Thyroid gland (tissue), 4 donors: ENCODE measurements around the gene ARL16. TPM values are rescaled to one million over a fixed set of nuclear protein-coding genes. Genes with fewer than 3 reads are reported as not detected.

Source experiments
- DNase-seq, 2 donors: peaks; one replicate each; pipeline ENCODE4 v3.0.0-alpha.2; 2019
- H3K27ac ChIP-seq, 3 donors: fragments of 200-600 bp; sonication (generic); 1 replicate in 2 of 3; 2 replicates in 1 of 3; pipeline ENCODE4 v1.5.1; 2016 to 2019; ENCODE audit warnings: mild to moderate bottlenecking in 1 of 3, moderate library complexity in 1 of 3
- H3K27me3 ChIP-seq: fragments of 200-600 bp; sonication (generic); one replicate; pipeline ENCODE4 v1.5.1; 2019
- H3K36me3 ChIP-seq, 2 donors: fragments of 200-600 bp; sonication (generic); one replicate each; pipeline ENCODE4 v1.5.1; 2016 to 2019
- H3K4me1 ChIP-seq, 2 donors: fragments of 200-600 bp; sonication (generic); one replicate each; pipeline ENCODE4 v1.5.1; 2017 to 2019
- H3K4me3 ChIP-seq, 3 donors: fragments of 200-600 bp; sonication (generic); replicated peaks in 1 of 3; 1 replicate in 2 of 3; 2 replicates in 1 of 3; pipeline ENCODE4 v1.5.1; 2016; ENCODE audit warnings: mild to moderate bottlenecking in 1 of 3
- H3K9me3 ChIP-seq: fragments of 200-600 bp; sonication (generic); one replicate; pipeline ENCODE4 v1.5.1; 2017
- POLR2A ChIP-seq, 2 donors: fragments of 450-650 bp; IDR thresholded peaks; one replicate each; pipeline ENCODE4 v1.6.1; 2017; ENCODE audit warnings: antibody characterized with exemption in 2 of 2, mild to moderate bottlenecking in 2 of 2, moderate library complexity in 1 of 2
- WGBS, 2 donors: methylation state at CpG; one replicate each; pipeline ENCODE4 v1.1.5; 2017; 5-methylcytosine and 5-hydroxymethylcytosine counted together
- intact Hi-C: fragments of 100-400 bp; cut with DNase I; formaldehyde crosslinking; loops from one replicate; pipeline ENCODE4 v1.15.1; 2023
- total RNA-seq, 4 donors: library from RNA; depleted of rRNA; stranded (reverse); fragments of >200 nt; gene quantifications; one replicate each; pipeline ENCODE4 v1.2.3, GENCODE V29; 2016
- TF ChIP-seq, protein P1 (sequence below), 6 experiments: fragments of 200-600 bp in 3 of 6; fragments of 450-650 bp in 3 of 6; sonication (generic) in 3 of 6; IDR thresholded peaks; one replicate each; pipeline ENCODE4 v1.5.1; 2016 to 2019; ENCODE audit warnings: antibody characterized with exemption in 6 of 6, mild to moderate bottlenecking in 2 of 6, inconsistent platforms in 1 of 6, moderate library complexity in 1 of 6

The ARL16 gene
- total RNA-seq, 4 donors from 2014 or later: 29.7 to 46.5 (median 37.2) TPM

DNA sequence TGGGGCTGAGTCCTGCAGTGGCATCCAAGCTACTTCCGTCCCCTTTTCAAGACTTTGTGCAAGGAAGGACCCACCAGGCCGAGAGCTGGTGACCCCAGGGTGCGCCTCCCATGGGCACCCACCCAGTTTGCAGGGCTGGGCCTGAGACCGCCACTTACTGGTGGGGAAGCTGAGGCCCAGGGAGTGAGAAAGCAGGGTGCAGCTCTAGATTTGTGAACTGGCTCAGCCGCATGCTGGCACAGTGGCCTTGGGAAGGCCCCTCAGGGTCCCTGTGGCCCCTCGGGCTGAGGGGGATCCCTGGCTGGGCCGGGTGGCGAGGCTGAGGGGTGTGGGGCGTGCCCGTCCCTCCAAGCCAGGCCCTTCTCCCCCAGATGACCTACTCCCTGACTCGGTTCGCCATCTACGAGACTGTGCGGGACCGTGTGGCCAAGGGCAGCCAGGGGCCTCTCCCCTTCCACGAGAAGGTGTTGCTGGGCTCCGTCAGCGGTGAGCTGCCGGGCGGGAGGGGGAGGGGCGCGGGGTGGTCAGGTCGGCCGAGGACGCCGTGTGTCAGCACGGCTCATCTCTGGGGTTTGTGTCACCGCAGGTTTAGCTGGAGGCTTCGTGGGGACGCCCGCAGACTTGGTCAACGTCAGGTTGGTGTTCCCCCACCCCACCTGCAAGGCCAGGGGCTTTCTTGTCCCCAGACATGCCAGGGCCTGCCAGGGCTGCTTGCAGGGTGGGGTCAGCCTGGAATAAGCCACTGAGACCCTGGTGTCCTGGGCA lies 31.7 kb upstream of the ARL16 start:
- peaks cover 23 to 27% of the 10 kb centered on the region in 2 donors for H3K4me1 ChIP-seq
- no peak overlapping the region for H3K4me3 ChIP-seq
- DNase-seq: no peak
- H3K27me3 ChIP-seq: no peaks in the 10 kb centered on the region
- 89 to 95% methylated on average over 10 to 12 of the region's 32 CpGs for WGBS, 2 donors
- H3K27ac ChIP-seq: no peak overlapping the region
- no peaks in the 10 kb centered on the region for H3K9me3 ChIP-seq
- intact Hi-C loops: no loop called here
- no peaks in the 10 kb centered on the region for H3K36me3 ChIP-seq
- TF ChIP-seq, protein P1, sequence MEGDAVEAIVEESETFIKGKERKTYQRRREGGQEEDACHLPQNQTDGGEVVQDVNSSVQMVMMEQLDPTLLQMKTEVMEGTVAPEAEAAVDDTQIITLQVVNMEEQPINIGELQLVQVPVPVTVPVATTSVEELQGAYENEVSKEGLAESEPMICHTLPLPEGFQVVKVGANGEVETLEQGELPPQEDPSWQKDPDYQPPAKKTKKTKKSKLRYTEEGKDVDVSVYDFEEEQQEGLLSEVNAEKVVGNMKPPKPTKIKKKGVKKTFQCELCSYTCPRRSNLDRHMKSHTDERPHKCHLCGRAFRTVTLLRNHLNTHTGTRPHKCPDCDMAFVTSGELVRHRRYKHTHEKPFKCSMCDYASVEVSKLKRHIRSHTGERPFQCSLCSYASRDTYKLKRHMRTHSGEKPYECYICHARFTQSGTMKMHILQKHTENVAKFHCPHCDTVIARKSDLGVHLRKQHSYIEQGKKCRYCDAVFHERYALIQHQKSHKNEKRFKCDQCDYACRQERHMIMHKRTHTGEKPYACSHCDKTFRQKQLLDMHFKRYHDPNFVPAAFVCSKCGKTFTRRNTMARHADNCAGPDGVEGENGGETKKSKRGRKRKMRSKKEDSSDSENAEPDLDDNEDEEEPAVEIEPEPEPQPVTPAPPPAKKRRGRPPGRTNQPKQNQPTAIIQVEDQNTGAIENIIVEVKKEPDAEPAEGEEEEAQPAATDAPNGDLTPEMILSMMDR (IDR thresholded peaks at IDR 0.05): no peak
- TF ChIP-seq POLR2A (IDR thresholded peaks at IDR 0.05): no peak

DNA sequence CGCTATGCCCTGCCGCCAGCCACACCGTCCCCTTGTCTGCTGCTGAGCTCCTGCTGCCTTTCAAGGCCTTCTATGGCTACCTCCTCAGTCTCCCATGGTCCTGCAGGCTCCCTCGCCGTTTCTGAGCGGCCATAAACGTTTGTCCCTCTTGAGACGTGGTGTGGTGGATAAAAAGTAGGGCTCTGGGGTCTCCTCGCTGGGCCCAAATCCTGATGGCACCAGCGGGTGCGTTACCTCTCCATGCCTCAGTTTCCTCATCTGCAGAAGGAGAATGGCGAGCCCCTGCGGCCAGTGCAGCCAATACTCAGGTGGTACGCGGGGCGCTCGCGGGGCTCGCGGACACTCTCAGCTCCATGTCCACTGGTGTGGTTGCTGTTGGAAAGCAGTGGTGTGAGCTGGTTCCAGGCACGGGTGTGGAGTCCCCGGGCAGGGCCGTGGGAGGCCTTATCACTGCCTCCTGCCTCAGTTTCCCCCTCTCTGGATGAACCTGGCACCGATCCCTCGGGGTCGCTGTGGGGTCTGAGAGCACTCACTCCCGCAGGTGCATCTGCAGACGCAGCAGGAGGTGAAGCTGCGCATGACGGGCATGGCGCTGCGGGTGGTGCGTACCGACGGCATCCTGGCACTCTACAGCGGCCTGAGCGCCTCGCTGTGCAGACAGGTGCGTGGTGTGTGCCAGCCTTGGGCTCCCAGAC lies 31.0 kb upstream of the ARL16 start:
- Histone ChIP-seq H3K27me3 (no peaks in the 10 kb centered on the region), H3K27ac (no peak overlapping the region), H3K9me3 (no peaks in the 10 kb centered on the region), H3K4me3 (no peak overlapping the region), H3K36me3 (no peaks in the 10 kb centered on the region), H3K4me1 (peaks cover 23 to 27% of the 10 kb centered on the region in 2 donors)
- TF ChIP-seq, protein P1 (IDR thresholded peaks at IDR 0.05): no peak
- no peak for TF ChIP-seq POLR2A (IDR thresholded peaks at IDR 0.05)
- WGBS, 2 donors: 92 to 97% methylated on average over 21 to 39 of the region's 39 CpGs
- no peak for DNase-seq
- intact Hi-C loops: loop anchor here (5.0 kb wide), 1 partner anchor 143 kb away; no protein-coding TSS in a partner anchor

DNA sequence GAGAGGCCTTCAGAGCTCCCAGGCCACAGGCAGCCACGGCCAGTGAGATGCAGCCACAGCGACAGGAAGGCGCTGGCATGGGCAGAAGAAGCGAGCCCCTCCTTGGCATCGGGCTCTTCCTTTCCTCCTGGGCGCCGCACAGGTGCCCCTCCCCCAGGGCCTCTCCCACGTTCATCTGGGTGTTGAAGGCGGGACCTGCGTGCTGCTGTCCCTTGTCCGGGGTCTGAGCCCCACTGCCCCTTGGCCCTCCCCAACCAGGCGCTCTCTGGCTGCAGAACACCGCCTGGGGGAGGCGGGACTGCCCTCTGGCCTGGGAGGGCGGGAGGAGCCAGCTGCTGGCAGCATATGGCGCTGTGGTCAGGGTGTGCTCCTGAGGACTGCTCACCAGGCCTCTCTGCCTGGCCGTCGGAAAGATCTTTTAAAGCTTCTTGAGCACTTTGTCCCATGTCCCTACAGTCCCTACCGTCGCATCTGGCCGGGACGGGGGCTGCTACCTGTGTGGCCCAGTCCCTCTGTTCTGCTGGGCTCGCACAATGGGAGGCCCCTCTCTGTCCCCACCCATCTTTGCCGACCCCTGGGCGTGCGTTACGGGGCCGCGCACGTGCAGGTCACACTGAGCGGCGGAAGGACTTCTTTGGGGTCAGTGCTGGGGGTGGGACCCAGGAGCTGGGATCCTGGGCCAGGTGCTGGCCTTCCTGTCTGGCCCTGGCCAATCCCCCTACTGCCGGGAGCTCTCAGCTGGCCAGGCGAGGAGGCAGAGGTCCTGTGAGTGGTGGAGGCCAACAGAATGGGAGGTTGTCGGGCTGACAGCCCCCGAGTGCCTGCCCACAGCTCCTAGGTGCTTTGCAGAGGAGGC lies 30.2 kb upstream of the ARL16 start:
- intact Hi-C loops: loop anchor here (5.0 kb wide), 1 partner anchor 144 kb away; no protein-coding TSS in a partner anchor
- no peaks in the 10 kb centered on the region for H3K36me3 ChIP-seq
- H3K4me1 ChIP-seq: peaks cover 23 to 27% of the 10 kb centered on the region in 2 donors
- DNase-seq: peak in 1 of 2 donors; percentile 27
- H3K4me3 ChIP-seq: no peak overlapping the region
- WGBS, 2 donors: 75 to 77% methylated on average over 30 to 35 of the region's 36 CpGs
- TF ChIP-seq POLR2A (IDR thresholded peaks at IDR 0.05): no peak
- TF ChIP-seq, protein P1 (IDR thresholded peaks at IDR 0.05): no peak
- no peak overlapping the region for H3K27ac ChIP-seq
- no peaks in the 10 kb centered on the region for H3K27me3 ChIP-seq
- no peaks in the 10 kb centered on the region for H3K9me3 ChIP-seq

DNA sequence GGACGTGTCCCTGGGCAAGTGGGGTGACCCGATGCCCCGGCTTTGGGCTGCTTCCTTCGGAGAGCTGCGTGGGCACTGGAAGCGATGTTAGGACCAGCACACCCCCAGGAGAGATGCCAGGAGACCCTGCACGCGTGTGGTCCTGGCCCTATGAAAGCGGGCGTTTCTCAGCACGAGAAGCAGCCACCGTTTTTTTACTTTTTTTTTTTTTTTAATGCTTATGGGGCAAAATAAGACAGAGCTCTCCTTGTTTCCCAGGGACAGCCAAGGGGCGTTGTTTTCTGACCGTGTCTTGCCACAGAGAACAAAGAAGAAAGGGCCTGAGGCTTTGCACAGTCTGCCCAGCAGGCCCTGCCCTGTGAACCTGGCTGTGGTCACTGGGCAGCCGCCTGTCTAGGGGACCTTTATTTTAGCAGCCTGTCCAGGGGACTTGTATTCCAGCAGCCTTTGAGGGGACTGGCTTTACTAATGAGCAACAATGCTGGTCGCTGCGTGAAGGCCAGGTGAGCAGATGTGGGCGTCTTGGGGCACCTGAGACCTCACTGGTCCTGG lies 29.5 kb upstream of the ARL16 start:
- Histone ChIP-seq H3K4me1 (peaks cover 23 to 27% of the 10 kb centered on the region in 2 donors), H3K4me3 (peak overlapping the region in 1 of 3 donors; percentile 78), H3K9me3 (no peaks in the 10 kb centered on the region), H3K27ac (no peak overlapping the region), H3K36me3 (no peaks in the 10 kb centered on the region), H3K27me3 (no peaks in the 10 kb centered on the region)
- intact Hi-C loops: loop anchor here (5.0 kb wide), 1 partner anchor 144 kb away; no protein-coding TSS in a partner anchor
- 31 to 58% methylated on average over 10 to 11 of the region's 18 CpGs for WGBS, 2 donors
- DNase-seq: peak in 1 of 2 donors; percentile 22
- TF ChIP-seq POLR2A (IDR thresholded peaks at IDR 0.05): no peak
- TF ChIP-seq, protein P1 (IDR thresholded peaks at IDR 0.05): no peak
